Tongue (tissue), 2 donors: ENCODE measurements around the gene RNF5. TPM values are rescaled to one million over a fixed set of nuclear protein-coding genes. Genes with fewer than 3 reads are reported as not detected.
A peak's percentile ranks its signal among the peaks of the same experiment; 100 is the strongest.

ENCODE experiments used
- DNase-seq: peaks from one replicate; pipeline ENCODE4 v3.0.0-alpha.2; 2015
- total RNA-seq: library from RNA; depleted of rRNA; stranded (reverse); fragments of >200 nt; gene quantifications from one replicate; pipeline ENCODE4 v1.2.3, GENCODE V29; 2014

RNF5 gene
- total RNA-seq, 1 donor from 2014 or later, result 63.5 TPM

GRCh38 chr6:32151863-32152768 is 26.1 kb upstream of the RNF5 start, which contains the start of gene PRRT1:
TSS of gene PRRT1 (minus strand) at chr6:32151939. CDS start at chr6:32151827, 112 bp downstream.
- DNase-seq, result peak; percentile 41

DNA sequence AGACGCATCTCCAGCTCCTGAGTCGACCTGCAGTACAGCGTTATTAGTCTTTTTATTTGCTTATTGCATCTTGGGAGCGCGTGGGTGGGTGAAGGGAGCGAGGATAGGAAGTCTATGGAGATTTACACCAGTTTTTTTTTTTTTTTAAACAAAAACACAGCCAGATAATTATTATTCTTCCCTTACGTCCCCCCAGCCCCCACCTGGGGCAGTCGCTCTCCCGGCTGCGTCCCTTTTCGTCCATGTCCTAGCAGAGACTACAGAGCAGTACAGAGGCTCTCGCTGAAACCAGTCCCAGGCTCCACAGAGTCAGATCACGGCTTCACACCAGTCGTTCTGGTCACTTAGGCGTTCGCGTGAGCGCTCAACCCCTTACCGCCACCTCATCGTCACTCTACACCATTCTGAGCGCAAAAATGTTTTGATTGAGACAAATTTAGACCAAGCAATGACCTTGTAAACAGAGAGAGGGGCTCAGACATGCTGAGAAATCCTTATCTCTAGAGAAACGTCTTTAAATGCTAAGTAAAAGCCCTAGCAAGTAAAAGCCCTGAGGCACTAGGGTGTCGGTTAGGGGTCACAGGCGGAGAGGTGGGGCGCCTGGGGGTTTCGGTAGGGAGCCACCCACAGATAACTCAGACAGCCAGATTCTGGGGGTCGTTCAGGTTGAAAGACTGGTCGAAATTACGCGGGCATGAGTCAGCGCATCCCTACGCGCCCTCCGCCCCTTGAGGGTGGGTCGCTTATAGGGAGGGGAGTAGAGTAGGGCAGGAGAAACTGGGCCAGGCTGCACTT is 25.2 kb upstream of the RNF5 start:
- DNase-seq, result peak; percentile 52

DNA sequence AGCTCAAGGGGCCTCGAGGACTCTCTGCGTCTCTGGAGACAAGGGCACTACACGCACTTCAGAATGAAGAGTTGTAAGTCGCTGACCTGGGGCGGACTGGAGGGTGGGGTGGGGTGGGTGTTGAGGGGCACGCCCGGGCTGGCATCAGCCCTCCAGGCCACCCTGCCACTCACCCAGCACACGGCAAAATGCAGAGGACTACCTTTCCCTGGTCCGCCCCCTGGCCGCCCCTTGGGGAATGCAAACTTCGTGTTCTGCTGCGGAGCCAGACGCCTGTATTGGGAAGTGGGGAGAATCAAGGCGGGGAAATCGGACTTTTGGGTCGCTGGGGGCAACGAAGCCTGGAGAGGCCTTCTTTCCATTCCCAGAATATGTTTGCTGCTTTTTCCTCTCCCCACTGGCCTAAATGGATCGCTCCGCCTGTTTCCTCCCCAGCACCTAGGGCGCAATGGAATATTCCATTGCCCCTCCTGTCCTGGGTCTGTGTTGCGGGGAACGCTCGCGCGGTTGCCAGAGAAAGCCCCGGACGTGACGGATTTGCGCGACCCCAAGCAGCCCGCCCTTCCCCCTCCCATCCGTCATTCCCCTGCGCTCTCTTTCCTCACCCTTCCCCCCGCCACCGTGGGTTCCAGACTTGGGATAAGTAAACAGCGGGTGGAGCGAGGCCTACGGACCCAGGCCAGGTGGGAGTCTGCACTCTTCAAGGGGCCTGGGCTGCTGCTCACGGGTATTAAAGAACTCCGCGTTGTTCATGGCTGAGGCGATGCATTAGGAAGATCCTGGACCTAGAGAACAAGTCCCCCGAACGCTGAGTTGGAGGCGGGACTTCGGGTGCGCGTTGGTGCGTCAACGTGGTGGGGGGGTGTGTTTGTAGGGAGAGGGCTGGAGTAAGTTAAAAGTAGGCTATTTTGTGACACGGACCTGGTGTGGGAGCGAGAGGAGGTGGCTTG is 24.4 kb upstream of the RNF5 start, which contains the start of gene PPT2:
TSS of gene PPT2 (plus strand) at position 578 of the 950 bp plus-strand sequence. CDS start 454 bp downstream, outside the sequence.
- peak; percentile 98 for DNase-seq

GRCh38 chr6:32154514-32155161 is 23.6 kb upstream of the RNF5 start:
- peak; percentile 90 for DNase-seq

DNA sequence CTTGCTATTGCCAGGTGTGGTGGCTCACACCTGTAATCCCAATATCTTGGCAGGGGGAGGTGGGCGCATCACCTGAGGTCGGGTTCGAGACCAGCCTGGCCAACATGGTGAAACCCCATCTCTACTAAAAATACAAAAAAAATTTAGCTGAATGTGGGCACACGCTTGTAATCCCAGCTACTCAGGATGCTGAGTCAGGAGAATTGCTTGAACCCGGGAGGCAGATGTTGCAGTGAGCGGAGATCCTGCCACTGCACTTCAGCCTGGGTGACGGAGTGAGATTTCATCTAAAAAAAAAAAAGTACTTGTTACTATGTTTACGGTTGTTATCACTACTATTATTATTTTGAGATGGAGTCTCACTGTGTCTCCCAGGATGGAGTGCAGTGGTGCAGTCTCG is 21.3 kb upstream of the RNF5 start:
- no peak for DNase-seq

DNA sequence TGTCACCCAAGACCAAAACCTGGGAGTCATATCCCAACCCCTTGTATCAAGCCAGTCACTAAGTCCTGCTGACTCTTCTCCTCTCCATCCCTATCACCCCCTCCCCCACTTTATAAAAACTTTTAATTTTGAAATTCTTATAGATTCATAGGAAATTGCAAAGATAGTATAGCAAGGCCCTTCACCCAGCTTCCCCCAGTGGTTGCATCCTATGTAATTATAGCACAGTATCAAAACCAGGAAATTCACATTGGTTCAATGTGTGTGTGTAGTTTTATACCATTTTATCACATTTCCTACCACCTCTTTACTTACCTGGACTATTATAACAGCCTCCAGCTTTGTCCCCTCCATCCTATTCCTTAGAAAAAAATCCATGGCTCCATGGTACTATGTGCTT is 20.2 kb upstream of the RNF5 start:
- no peak for DNase-seq

GRCh38 chr6:32163559-32164258 is 14.5 kb upstream of the RNF5 start:
- peak; percentile 28 for DNase-seq

- DNase-seq, result no peak
These were observed 13.9 kb upstream of the RNF5 start, which contains the start of gene EGFL8 for GRCh38 chr6:32164295-32164694. TSS of gene EGFL8 (plus strand) at chr6:32164595. CDS start at chr6:32166166, 1,571 bp downstream.

DNA sequence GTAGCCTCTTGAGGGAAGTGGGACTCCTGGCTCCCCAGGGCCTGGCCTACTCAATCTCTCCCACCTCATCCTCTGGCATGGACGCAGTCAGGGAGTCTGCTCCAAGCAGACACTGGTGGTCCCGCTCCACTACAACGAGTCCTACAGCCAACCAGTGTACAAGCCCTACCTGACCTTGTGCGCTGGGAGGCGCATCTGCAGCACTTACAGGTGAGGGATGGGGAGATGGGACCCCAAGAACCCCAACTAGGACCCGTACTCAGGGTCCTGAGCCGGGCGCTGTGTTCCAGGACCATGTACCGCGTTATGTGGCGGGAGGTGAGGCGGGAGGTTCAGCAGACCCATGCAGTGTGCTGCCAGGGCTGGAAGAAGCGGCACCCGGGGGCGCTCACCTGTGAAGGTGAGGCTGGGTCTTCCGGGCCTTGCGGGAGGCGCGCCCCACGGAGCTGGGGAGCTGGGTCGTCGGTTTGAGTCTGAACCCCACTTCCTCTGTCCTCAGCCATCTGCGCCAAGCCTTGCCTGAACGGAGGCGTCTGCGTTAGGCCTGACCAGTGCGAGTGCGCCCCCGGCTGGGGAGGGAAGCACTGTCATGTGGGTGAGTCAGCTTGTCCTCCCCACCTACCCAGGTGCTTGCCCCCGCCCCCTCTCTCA is 11.7 kb upstream of the RNF5 start:
- DNase-seq, result no peak

DNA sequence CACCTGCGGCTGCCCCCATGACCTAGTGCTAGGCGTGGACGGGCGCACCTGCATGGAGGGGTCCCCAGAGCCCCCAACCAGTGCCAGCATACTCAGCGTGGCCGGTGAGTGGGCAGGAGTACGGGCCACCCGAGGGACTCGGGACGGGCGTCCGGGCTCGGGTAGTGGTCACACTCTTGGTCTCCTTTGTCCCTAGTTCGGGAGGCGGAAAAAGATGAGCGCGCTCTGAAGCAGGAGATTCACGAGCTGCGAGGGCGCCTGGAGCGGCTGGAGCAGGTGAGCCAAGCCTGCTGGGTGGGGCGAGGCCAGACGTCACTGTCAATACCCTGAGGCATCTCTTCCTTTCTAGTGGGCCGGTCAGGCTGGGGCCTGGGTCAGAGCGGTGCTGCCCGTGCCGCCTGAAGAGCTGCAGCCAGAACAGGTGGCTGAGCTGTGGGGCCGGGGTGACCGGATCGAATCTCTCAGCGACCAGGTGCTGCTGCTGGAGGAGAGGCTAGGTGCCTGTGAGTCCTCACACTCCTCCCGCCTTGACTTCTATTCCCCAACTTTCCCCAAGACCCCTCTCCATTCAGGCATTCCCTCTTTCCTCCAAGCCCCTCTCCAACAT is 10.9 kb upstream of the RNF5 start:
- DNase-seq, result peak; percentile 18

DNA sequence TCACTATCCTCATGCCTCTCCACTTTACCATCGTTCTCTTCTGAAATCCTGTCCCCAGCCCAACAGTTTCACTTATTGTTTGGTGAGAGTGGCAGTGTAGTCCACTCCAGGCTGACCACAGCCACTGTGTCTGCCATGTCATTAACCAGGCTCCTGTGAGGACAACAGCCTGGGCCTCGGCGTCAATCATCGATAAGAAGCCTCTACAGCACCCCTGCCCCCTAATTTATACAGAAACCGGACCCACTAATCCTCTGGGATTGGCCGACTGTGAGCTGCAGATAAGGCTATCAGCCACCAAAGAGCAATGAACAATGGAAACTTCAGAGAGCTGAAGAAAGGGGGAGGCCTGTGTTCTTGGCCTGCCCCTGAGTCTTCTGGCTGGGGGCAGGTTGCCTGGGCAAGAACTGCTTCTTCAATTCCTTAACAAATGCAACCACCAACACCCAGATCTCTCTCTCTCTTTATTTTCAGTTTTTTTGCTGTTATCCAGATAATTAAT is 10.4 kb upstream of the RNF5 start:
- DNase-seq, result no peak

DNA sequence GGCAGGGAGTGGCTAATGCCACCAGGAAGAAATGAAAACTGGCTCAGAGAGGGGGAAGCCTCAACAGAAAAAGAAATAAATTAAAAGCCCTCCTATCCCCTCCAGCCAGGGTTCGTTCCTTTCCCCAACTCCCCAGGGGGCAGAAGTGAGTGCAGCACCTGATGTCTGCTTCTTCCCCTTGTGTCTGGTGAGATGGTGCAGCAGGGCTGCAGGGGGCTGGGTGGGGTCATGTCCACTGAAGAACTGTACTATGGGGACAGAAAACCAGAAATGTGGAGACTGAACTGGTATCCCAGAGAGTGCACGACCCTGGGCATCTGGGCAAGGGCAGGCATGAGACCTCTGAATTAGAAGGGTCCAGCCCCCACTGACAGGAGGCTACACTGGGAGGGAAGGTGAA is 9.9 kb upstream of the RNF5 start:
- DNase-seq, result no peak

- no peak for DNase-seq
These were observed 9.2 kb upstream of the RNF5 start for GRCh38 chr6:32168807-32169591.

DNA sequence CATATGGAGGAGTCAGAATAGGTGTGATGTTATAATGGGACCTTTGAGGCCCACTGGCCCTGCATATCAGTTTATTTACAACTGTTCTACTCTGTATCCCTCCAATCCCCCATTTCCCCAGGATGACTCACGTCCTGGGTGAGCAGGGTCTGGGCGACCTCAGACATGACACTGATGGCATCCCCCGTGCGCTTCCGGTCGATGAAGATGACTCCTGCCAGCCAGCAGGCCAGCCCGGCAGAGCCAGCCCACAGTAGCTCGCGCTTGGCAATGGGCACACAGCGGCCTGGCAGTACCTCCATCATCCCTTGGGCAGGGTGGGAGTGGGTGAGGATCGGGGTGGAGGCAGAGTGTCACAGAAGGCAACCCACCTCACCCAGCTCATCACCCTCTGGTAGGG is 7.9 kb upstream of the RNF5 start:
- DNase-seq, result no peak

DNA sequence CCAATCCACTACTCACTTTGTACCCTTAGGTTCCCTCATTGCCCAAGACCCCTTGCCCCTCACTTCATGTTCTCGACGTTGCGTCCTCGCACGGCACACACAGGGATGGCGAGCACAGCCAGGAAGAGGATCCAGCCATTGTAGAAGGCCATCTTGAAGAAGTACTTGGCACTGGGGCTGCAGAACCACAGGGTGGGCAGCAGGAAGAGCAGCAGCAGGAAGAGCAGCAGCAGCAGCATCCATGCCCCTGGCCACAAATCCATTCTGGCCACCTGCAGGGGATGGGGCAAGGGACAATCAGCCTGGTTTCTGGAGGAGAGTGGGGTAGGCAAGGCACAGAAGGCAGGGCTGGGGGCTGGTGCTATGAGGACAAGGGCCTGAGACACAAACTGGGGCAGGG is 7.0 kb upstream of the RNF5 start:
- no peak for DNase-seq

DNA sequence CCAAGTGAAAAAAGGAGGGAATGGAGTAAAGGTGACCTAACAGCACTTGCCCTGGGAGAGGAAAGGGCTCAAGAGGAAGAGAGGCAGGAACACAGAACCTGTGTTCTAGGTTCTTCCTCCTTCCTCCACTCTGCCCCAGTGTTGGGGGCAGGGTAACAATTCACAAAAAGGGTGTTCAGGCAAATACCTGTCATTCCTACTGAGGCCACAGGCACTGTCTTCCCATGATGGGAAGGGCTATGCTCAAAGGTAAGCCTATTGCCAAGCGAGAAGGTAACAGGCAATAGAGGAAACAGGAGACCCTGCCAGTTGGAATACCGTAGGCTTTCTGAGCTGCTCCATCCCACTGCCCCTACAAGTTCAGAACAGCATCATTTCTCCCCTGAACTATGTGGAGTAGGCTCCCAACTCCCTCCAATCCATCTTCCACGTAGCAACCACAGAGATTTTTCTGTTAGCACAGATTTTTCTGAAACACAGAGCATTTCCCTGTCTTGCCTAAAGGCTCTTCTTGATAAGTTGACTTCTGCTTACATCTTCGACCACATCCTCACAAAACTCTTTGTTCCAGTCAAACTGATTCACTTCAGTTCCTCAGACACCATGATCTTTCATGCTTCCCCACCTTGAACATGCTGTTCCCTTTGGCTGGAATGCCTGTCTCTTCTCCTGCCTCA is 5.0 kb upstream of the RNF5 start:
- no peak for DNase-seq

DNA sequence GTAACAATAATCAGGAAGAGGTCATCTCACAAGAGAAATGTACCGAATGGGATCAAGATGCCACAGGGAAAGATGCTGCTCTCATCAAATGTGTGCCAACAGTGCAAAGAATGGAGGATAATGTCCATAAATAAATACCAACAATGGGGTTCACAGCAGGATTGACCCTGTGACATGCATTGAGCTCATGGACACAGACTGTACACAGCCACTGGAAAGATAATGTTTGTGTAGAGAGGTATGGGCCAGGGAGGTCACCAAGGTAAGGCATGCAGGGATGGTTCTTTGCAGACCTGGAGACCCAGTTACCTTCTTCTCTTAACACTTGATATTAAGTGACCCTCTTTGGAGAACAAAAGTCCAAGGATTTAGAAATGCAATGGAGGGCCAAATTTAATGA is 3.8 kb upstream of the RNF5 start:
- DNase-seq, result no peak

DNA sequence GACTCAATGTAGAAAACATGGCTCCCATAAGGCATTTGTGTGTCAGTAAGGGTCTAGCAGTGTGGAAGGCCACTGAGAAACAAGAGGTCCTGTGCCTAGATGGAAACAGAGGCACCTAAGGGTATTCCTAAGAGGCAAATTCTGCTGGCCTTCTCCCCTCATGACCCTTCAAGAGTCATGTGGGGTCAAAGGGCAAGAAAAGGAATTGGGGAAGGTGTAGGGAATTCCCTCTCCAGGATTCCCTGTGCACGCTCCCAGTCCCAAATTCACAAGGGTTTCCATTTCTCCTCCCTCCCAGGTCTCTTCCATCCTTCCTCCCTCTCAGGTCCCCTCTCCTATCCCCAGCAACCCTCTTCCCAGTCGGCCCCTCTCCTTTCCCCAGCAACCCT is 2.9 kb upstream of the RNF5 start:
- no peak for DNase-seq
